Epithelial cell of esophagus (primary cell): Measurements from ENCODE around the gene TNRC18.

ENCODE experiments used
- DNase-seq: peaks from one replicate; pipeline ENCODE4 v3.0.0; 2010; ENCODE audit warnings: low read depth
- H3K4me3 ChIP-seq: 2 replicates; pipeline ENCODE4 v1.5.1; 2011; ENCODE audit warnings: mild to moderate bottlenecking, low read length, control low read depth
- TF ChIP-seq, protein P1 (sequence below): IDR thresholded peaks from 2 replicates; pipeline ENCODE4 v1.5.1; 2011; ENCODE audit warnings: low read depth, mild to moderate bottlenecking, low read length, control low read depth, inconsistent platforms; ENCODE audit not compliant: insufficient read depth; ENCODE audit errors: missing control alignments

Gene TNRC18

GRCh38 chr7:5303061-5303460, 120.6 kb downstream of the TNRC18 start:
- no peak for DNase-seq
- TF ChIP-seq, protein P1, sequence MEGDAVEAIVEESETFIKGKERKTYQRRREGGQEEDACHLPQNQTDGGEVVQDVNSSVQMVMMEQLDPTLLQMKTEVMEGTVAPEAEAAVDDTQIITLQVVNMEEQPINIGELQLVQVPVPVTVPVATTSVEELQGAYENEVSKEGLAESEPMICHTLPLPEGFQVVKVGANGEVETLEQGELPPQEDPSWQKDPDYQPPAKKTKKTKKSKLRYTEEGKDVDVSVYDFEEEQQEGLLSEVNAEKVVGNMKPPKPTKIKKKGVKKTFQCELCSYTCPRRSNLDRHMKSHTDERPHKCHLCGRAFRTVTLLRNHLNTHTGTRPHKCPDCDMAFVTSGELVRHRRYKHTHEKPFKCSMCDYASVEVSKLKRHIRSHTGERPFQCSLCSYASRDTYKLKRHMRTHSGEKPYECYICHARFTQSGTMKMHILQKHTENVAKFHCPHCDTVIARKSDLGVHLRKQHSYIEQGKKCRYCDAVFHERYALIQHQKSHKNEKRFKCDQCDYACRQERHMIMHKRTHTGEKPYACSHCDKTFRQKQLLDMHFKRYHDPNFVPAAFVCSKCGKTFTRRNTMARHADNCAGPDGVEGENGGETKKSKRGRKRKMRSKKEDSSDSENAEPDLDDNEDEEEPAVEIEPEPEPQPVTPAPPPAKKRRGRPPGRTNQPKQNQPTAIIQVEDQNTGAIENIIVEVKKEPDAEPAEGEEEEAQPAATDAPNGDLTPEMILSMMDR, result no peak
- H3K4me3 ChIP-seq, result no peak overlapping the region

DNA sequence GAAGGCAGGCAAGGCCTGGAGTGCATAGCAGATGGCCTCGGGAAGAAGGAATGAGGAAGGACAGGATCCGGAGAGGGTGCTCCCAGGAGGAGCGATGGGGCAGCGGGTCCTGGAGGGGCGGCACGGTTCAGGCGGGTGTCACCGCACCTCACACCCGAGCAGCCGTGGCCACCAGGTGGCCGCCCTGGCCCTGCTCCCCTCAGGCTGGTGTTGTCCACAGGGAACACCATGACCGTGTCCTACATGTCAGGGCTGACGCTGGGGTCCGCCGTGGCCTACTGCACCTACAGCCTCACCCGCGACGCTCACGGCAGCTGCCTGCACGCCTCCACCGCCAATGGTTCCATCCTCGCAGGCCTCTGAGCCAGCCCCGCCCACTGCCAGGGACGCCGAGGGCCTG, 121.1 kb downstream of the TNRC18 start:
- TF ChIP-seq, protein P1, result no peak
- no peak overlapping the region for H3K4me3 ChIP-seq
- no peak for DNase-seq

DNA sequence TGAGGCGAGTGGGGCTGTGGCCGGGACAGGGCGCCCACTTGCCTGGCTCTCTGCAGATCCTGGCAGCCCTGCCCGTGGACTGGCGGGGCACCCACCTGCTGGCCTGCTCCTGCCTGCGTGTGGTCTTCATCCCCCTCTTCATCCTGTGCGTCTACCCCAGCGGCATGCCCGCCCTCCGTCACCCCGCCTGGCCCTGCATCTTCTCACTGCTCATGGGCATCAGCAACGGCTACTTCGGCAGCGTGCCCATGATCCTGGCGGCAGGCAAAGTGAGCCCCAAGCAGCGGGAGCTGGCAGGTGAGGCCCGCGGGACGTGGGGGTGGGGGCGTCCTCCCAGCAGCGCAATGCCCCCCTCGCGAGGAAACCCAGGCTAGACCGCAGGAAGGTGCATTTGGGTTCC, 123.3 kb downstream of the TNRC18 start:
- no peak overlapping the region for H3K4me3 ChIP-seq
- DNase-seq, result no peak
- TF ChIP-seq, protein P1, result no peak

- TF ChIP-seq, protein P1, result no peak
- peak; percentile 55 for DNase-seq
- no peak overlapping the region for H3K4me3 ChIP-seq
These were observed 126.9 kb downstream of the TNRC18 start for GRCh38 chr7:5296611-5297226.

- H3K4me3 ChIP-seq, result no peak overlapping the region
- TF ChIP-seq, protein P1, result no peak
- no peak for DNase-seq
These were observed 127.5 kb downstream of the TNRC18 start for GRCh38 chr7:5296015-5296610.

- TF ChIP-seq, protein P1, result no peak
- no peak overlapping the region for H3K4me3 ChIP-seq
- DNase-seq, result no peak
These were observed 128.3 kb downstream of the TNRC18 start for GRCh38 chr7:5295039-5296014.
